Fibroblast of villous mesenchyme (primary cell): Measurements from ENCODE around the gene GSAP. TPM values are rescaled to one million over a fixed set of nuclear protein-coding genes. Genes with fewer than 3 reads are reported as not detected.

Source experiments
- DNase-seq: peaks from one replicate; pipeline ENCODE4 v3.0.0-alpha.2; 2010; ENCODE audit warnings: low read depth
- H3K4me3 ChIP-seq: 2 replicates; pipeline ENCODE4 v1.5.1; 2011; ENCODE audit warnings: low read depth, mild to moderate bottlenecking, low read length
- total RNA-seq: library from RNA; depleted of rRNA; stranded (reverse); fragments of >200 nt; gene quantifications from 2 replicates; pipeline ENCODE4 v1.2.3, GENCODE V29; 2012
- TF ChIP-seq, protein P1 (sequence below): IDR thresholded peaks from 2 replicates; pipeline ENCODE4 v1.5.1; 2012; ENCODE audit warnings: low read depth, mild to moderate bottlenecking, low read length; ENCODE audit not compliant: insufficient read depth

The GSAP gene
- total RNA-seq, 1 donor: 13.8 TPM

DNA sequence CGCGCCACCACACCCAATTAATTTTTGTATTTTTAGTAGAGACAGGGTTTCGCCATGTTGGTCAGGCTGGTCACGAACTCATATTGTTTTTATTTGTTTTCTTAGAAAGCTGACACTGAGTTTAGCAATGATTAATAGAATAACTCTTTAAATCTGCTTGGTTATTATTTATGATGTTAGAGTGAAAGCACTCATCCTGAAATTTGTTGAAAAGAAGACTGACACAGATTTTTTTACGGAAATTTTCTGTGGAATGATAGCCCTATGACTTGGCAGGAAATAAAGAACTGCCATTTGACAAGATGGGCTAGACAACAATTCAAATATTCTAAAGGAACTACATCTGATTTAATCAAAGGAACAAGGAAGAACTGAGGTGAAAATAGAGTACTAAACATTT, 4.3 kb upstream of the GSAP start:
- no peak for DNase-seq
- TF ChIP-seq, protein P1, sequence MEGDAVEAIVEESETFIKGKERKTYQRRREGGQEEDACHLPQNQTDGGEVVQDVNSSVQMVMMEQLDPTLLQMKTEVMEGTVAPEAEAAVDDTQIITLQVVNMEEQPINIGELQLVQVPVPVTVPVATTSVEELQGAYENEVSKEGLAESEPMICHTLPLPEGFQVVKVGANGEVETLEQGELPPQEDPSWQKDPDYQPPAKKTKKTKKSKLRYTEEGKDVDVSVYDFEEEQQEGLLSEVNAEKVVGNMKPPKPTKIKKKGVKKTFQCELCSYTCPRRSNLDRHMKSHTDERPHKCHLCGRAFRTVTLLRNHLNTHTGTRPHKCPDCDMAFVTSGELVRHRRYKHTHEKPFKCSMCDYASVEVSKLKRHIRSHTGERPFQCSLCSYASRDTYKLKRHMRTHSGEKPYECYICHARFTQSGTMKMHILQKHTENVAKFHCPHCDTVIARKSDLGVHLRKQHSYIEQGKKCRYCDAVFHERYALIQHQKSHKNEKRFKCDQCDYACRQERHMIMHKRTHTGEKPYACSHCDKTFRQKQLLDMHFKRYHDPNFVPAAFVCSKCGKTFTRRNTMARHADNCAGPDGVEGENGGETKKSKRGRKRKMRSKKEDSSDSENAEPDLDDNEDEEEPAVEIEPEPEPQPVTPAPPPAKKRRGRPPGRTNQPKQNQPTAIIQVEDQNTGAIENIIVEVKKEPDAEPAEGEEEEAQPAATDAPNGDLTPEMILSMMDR: no peak
- H3K4me3 ChIP-seq: no peak overlapping the region

DNA sequence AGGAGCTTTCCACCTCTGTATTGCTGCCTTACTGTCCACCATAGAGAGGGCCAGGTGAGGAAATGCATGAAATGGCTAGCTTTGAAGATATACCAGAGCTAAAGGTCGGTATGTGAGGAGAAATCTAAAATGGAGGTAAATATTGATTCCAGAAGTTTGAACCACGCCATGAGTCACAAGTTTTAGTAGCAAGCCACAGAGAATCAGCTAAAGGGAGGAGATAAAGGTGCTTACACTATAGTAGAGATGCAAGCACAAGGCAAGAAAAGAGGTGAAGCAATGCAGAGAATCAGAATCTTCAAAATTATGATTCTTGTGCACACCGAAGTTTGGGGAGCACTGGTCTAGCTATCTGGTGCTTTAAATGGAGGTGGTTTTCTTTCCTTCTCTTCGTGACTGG, 3.0 kb upstream of the GSAP start:
- DNase-seq: no peak
- TF ChIP-seq, protein P1: no peak
- H3K4me3 ChIP-seq: no peak overlapping the region

DNA sequence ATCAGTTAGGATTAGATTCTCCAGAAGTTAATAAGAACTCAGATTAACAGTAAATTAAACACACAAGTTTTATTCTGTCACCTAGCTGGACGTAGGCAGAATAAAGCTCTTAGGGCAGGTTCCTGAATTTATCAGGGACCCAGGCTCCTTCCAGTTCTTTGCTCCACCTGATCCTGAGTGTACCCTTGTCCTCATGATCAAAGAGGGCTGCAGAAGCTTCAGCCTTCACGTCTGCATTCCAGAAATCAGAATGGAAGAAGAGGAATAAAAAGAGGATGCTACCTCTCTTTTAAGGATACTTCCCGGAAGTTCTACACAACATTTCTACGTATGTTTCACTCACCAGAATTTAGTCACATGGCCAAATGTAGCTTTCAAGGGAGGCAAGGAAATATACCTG, 1.7 kb upstream of the GSAP start:
- TF ChIP-seq, protein P1: no peak
- H3K4me3 ChIP-seq: no peak overlapping the region
- no peak for DNase-seq

DNA sequence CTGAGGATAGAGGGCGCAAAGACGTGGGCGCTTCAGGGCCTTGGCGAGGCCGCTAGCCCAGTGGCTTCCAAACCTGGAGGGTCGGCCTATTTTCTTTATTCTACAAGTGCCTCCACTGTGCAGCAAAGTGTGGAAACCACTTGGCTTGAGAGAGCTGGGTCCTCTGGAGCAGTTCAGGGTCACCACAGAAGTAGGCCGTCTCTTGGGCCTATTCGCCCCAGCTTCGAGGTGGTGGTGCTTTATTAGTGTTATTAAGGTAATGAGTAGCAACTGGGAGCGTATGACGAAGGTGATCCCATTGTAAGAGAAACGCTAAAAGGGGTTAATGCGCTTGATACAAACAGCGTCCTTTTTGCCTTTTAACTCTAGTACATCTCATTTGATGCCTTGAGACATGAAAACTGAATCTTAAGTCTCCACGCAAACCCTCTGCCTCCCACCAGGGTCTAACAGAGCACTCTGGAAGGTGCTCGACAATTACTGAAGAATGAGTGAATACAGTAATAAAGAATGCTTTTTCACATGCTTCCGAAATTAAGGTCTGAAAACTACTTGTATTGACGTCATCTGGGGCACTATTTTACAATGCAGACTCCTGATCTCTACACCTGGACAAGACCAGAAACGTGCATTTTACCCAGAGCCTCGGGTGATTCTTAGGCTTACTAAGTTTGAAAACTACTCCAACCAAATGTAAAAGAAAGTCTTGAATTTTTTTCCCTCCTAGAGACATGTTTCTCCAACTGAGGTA, 647 bp upstream of the GSAP start:
- peak overlapping the region; percentile 70 for H3K4me3 ChIP-seq
- TF ChIP-seq, protein P1: no peak
- DNase-seq: no peak

DNA sequence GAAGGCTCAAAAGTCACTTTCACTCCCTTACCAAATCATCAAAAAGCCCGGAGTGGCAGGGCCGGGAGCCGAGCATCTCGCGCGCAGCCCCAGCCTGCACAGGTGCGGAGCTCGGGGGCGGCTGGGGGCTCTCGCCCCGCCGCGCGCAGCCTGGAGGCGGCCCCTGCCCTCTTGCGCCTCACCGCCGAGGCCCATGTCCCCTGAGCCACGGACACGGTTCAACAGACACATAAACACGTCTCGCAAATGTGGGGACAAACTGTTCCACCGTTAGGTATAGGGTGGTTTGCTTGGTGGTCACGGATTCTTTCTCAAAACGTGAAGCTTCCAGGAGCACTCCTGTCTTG, 700 bp downstream of the GSAP start:
- peak overlapping the region; percentile 70 for H3K4me3 ChIP-seq
- TF ChIP-seq, protein P1: no peak
- no peak for DNase-seq

DNA sequence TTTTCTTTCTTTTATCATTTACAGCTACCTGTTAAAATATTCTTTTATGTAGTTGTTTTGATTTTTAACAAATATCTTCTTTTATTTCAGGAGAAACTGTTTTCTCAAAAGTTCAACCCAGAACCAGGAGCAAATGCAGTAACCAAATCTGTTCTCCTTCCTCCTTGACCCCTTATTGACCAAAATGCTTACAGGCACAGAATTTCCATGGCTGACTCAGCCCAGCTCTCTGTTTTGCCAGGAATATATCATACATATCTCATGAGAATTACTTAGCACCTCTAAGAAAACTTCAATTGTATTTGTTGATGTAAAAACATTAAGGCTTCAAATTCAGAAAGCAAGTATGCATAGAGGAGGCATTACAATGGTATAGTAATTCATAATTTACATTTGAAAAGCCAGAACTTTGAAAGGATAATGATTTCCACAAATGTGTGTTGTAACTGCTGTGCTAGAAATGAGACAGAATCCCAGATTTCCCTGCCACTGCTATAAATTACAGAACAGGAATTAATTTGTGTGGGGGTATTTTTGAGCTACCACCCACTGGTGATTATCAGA, 2.2 kb downstream of the GSAP start:
- DNase-seq: no peak
- TF ChIP-seq, protein P1: no peak

DNA sequence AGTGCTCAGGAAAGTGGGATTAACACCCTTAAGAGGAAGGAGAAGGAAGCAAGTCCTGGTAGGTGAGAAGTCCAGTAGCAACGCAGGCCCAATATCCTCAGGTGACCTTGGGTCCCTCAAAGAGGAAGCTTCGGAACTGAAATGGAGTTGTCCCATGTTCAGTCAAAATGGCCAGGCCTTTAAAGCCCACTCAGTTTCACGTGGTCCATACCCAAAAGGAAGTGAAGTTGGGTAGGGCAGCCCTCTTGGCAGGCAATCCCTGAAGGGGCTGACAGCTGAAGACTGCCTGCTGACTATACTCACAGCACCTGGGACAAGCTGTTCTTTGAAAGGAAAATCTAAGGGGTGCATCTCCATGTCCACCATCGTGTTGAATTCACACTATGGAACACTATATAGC, 3.0 kb downstream of the GSAP start:
- H3K4me3 ChIP-seq: no peak overlapping the region
- DNase-seq: no peak
- TF ChIP-seq, protein P1: no peak

More for the DNA sequence above, 2.2 kb downstream of the GSAP start:
- H3K4me3 ChIP-seq: no peak overlapping the region
